Lung (tissue), 12 donors: ENCODE results near the gene SRGN. TPM values are rescaled to one million over a fixed set of nuclear protein-coding genes. Genes with fewer than 3 reads are reported as not detected.

Experiments
- ATAC-seq: fragments of 200-7000 bp; cut with Tn5 transposase; one replicate; pipeline ENCODE4 v1.9.1; 2020; ENCODE audit warnings: moderate number of reproducible peaks; ENCODE audit not compliant: insufficient read depth, low FRiP score
- DNase-seq, 3 donors: peaks; one replicate each; pipeline ENCODE4 v3.0.0-alpha.2; 2013 to 2017
- H3K27ac ChIP-seq, 2 donors: one replicate each; pipeline ENCODE4 v1.5.1; 2013; ENCODE audit warnings: mild to moderate bottlenecking in 2 of 2, moderate library complexity in 2 of 2, control low read depth in 1 of 2, inconsistent platforms in 1 of 2, low read depth in 1 of 2, low read length in 1 of 2
- H3K27me3 ChIP-seq, 3 donors: one replicate each; pipeline ENCODE4 v1.5.1; 2013; ENCODE audit warnings: low read length in 2 of 3; ENCODE audit not compliant: control insufficient read depth in 3 of 3, insufficient read depth in 3 of 3
- H3K36me3 ChIP-seq, 4 donors: one replicate each; pipeline ENCODE4 v1.5.1; 2013; ENCODE audit warnings: low read length in 4 of 4, mild to moderate bottlenecking in 1 of 4, moderate library complexity in 1 of 4; ENCODE audit not compliant: control insufficient read depth in 4 of 4, insufficient read depth in 4 of 4
- H3K4me1 ChIP-seq, 5 donors: one replicate each; pipeline ENCODE4 v1.5.1; 2013; ENCODE audit warnings: low read length in 5 of 5, mild to moderate bottlenecking in 2 of 5, moderate library complexity in 1 of 5; ENCODE audit not compliant: control insufficient read depth in 5 of 5, insufficient read depth in 5 of 5
- H3K4me3 ChIP-seq: one replicate; pipeline ENCODE4 v1.5.1; 2013; ENCODE audit warnings: mild to moderate bottlenecking, control low read depth, moderate library complexity
- H3K9ac ChIP-seq, 2 donors: one replicate each; pipeline ENCODE4 v1.5.1; 2013; ENCODE audit warnings: low read length in 2 of 2, control low read depth in 1 of 2; ENCODE audit not compliant: insufficient read depth in 1 of 2
- H3K9me3 ChIP-seq, 4 donors: one replicate each; pipeline ENCODE4 v1.5.1; 2013; ENCODE audit warnings: low read length in 3 of 4, mild to moderate bottlenecking in 1 of 4, moderate library complexity in 1 of 4; ENCODE audit not compliant: control insufficient read depth in 4 of 4, insufficient read depth in 3 of 4
- CTCF ChIP-seq: IDR thresholded peaks from 2 replicates; pipeline ENCODE4 v1.5.1; 2012; ENCODE audit warnings: mild to moderate bottlenecking; ENCODE audit errors: control extremely low read depth, extremely low read depth
- WGBS, 2 donors: extraction: QIAGEN DNeasy Blood & Tissue Kit; methylation state at CpG; one replicate each; pipeline ENCODE4 v1.1.7; 2013; 5-methylcytosine and 5-hydroxymethylcytosine counted together
- polyA plus RNA-seq, 2 donors: library from polyadenylated mRNA; stranded (reverse); fragments of 200-250 nt; gene quantifications; one replicate each; pipeline ENCODE4 v1.2.1, GENCODE V29; 2013
- total RNA-seq, 2 donors: library from RNA; depleted of rRNA in 1 of 2; stranded (reverse); fragments of >200 nt in 1 of 2; gene quantifications; one replicate each; pipeline ENCODE4 v1.2.1, GENCODE V29; 2014 to 2021
- donor health status: control.
- donor health status: control.
- donor health status: Bipolar disorder and iron deficiency.
- donor health status: healthy.
- donor health status: DM: yes; HTN: yes; CAD: no.

The SRGN gene
- total and polyA plus RNA-seq, 4 donors: 58.1 to 1,336 (median 240) TPM

DNA sequence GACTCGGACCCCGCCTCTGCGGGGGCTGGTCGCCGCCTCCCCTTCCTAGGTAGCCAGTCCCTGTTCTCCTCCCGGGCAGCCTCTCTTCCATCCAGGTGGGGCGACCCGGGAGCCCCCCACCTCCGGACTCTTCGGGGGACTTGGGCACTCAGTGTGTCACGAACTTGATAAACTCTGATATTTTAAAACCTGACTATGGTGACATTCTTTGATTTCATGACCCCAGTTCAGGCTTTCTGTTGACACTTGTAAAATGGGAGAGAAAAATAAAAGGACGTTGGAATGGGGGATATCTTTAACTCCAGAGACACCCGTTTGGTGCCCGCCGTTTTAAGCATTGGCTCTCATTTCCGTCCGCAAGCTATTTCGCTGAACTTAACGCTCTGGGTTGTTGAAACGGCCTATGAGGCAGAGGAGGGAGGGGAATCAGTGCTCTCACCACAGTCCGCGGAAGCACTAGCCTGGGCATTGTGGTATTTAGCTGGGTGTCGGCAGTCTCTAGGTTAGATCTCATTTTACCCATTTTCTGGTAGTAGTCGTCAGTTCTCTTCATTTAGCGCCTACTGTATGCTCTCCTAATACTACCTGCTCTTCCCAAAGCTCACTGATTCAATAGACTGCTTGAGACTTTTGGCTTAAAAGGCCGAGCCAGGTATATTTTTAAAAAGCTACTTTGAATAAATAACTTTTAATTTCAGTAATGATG, 36.8 kb downstream of the SRGN start:
- TF ChIP-seq CTCF: no peak
- WGBS, 2 donors: 0% methylated on average over 24 to 26 of the region's 26 CpGs
- ATAC-seq (peak; percentile 20), DNase-seq (peak; percentile 70 to 75 (median 70))
- Histone ChIP-seq H3K4me1 (peaks cover 0 to 12% (median 4%) of the 10 kb centered on the region in 5 donors), H3K9me3 (no peaks in the 10 kb centered on the region), H3K27me3 (no peaks in the 10 kb centered on the region), H3K9ac (peak overlapping the region; percentile 76 to 94), H3K36me3 (no peaks in the 10 kb centered on the region), H3K27ac (peak overlapping the region; percentile 95 to 97), H3K4me3 (peak overlapping the region; percentile 91)

GRCh38 chr10:69125554-69125953, 37.7 kb downstream of the SRGN start:
- H3K27me3 ChIP-seq: no peaks in the 10 kb centered on the region
- H3K4me1 ChIP-seq: peaks cover 3 to 12% (median 4%) of the 10 kb centered on the region in 5 donors
- DNase-seq (no peak), ATAC-seq (no peak)
- WGBS, 2 donors: 54 to 83% methylated on average over 1 of the region's 1 CpG
- TF ChIP-seq CTCF: no peak
- no peak overlapping the region for H3K27ac ChIP-seq
- no peak overlapping the region for H3K4me3 ChIP-seq
- H3K9ac ChIP-seq: peak overlapping the region in 1 of 2 donors; percentile 94
- H3K36me3 ChIP-seq: no peaks in the 10 kb centered on the region
- no peaks in the 10 kb centered on the region for H3K9me3 ChIP-seq

DNA sequence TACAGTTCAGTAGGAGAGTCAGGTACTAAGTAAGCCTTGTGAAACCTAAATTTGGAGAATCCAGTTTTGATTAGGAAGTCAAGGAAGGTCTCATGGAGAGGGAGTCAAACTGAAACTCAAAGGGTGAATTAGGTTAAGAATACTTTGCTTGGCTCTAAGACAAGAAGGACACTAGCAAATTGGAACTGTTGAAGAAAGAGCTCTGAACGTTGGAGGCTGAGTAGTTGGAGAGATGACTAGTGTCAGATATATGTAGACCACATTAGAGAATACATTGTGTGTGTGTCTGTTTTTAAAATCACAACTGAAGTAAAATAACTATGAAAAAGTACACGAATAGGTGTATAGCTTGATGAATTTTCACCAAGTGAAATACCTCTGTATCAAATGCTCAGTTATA, 42.3 kb downstream of the SRGN start:
- H3K36me3 ChIP-seq: peaks cover 0 to 9% (median 2%) of the 10 kb centered on the region in 4 donors
- no peaks in the 10 kb centered on the region for H3K9me3 ChIP-seq
- no peak for DNase-seq
- H3K27me3 ChIP-seq: no peaks in the 10 kb centered on the region
- H3K9ac ChIP-seq: no peak overlapping the region
- ATAC-seq: no peak
- TF ChIP-seq CTCF: no peak
- H3K4me3 ChIP-seq: no peak overlapping the region
- no peak overlapping the region for H3K27ac ChIP-seq
- 51 to 66% methylated on average over 2 of the region's 2 CpGs for WGBS, 2 donors
- H3K4me1 ChIP-seq: peaks cover 3 to 9% (median 4%) of the 10 kb centered on the region in 5 donors

DNA sequence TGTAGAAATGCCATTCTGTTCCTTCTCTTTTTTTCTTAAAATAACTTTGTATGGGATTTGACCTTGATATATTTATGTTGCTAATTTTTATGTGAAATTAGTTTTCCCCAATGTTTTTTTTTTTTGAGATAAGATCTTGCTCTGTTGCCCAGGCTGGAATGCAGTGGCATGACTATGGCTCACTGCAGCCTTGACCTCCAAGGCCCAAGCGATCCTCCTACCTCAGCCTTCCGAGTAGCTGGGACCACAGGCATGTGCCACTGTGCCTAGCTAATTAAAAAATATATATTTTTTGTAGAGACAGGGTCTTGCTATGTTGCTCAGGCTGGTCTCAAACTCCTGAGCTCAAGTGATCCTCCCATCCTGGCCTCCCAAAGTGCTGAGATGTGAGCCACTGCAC, 52.1 kb downstream of the SRGN start:
- no peak for TF ChIP-seq CTCF
- no peak overlapping the region for H3K27ac ChIP-seq
- peaks cover 0 to 11% (median 7%) of the 10 kb centered on the region in 4 donors for H3K36me3 ChIP-seq
- no peaks in the 10 kb centered on the region for H3K4me1 ChIP-seq
- no peaks in the 10 kb centered on the region for H3K27me3 ChIP-seq
- no peak overlapping the region for H3K9ac ChIP-seq
- no peak overlapping the region for H3K4me3 ChIP-seq
- 96 to 98% methylated on average over 2 of the region's 2 CpGs for WGBS, 2 donors
- DNase-seq (no peak), ATAC-seq (no peak)
- no peaks in the 10 kb centered on the region for H3K9me3 ChIP-seq
